A549 (cell line): ENCODE measurements around the gene UNC45A.
A peak's percentile ranks its signal among the peaks of the same experiment; 100 is the strongest.

Experiments used
- CTCF ChIP-seq: fragments of >200 bp; sonication (Bioruptor Twin); formaldehyde crosslinking; IDR thresholded peaks from 3 replicates; pipeline ENCODE4 v1.5.1; 2016
- EHF ChIP-seq: fragments of 250-450 bp; sonication (Bioruptor Pico); IDR thresholded peaks from 2 replicates; pipeline ENCODE4 v1.5.0; 2020; ENCODE audit warnings: mild to moderate bottlenecking
- POLR2A ChIP-seq: IDR thresholded peaks from 2 replicates; pipeline ENCODE4 v1.6.1; 2012; ENCODE audit warnings: mild to moderate bottlenecking, low read length
- TP53 ChIP-seq: fragments of 250-450 bp; sonication (Bioruptor Pico); IDR thresholded peaks from 2 replicates; pipeline ENCODE4 v1.5.0; 2021; ENCODE audit warnings: mild to moderate bottlenecking, moderate library complexity
- TF ChIP-seq, protein P1 (sequence below): IDR thresholded peaks from 2 replicates; pipeline ENCODE4 v1.6.1; 2012

DNA sequence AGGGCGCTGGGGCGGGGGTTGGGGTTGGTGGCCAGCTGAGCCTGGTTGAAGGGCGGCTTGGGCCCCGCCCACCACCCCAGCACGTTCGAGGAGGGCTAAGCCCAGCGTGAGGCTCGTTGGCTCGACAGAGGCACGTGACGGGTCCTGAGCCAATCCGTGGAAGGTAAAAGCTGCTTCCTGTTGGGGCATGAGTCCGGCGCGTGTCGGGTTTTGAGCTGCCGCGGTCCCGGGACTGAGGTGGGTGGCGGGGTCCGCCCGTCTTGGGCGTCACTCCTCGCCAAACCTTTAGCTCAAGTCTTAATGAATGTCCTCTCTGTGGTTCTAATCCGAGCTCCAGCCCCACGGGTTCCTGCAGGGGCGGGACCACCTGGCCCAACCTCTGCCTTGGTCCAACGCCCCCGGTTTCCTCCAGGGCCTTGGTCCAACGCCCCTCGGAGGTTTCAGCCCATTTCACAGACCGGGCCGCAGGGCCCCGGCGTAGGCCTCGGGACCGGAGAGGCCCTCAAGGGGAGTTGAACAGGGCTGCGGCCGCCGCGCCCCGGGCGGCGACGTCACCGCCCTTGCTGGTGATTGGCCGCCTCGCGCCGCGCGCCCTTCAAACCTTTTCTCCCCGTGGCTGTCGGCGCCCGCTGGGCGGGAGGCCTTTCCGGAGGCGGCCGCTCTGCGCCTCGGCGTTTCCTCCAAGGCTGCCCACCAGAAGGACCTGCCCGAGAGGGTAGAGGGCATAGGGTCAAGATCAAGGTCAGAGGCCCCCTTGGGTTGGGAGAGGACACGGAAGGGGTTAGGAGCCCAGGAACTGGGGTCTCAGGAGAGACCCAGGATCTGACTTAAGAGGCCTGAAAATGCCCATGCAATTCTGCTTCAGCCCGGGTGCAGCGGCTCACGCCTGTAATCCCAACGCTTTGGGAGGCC, 19.9 kb downstream of the UNC45A start, which contains the start of gene RCCD1:
- TF ChIP-seq POLR2A (peak; percentile 88), EHF (CRISPR knock-in tag) (peak; percentile 76; the same call in 1 of the 2 replicates), CTCF (no peak), TP53 (CRISPR knock-in tag) (peak; percentile 92)
- TF ChIP-seq, protein P1, sequence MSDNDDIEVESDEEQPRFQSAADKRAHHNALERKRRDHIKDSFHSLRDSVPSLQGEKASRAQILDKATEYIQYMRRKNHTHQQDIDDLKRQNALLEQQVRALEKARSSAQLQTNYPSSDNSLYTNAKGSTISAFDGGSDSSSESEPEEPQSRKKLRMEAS, result peak; percentile 96
